Thyroid gland (tissue), 4 donors: ENCODE measurements around the gene ATP2B1. TPM values are rescaled to one million over a fixed set of nuclear protein-coding genes. Genes with fewer than 3 reads are reported as not detected.

Experiments used
- DNase-seq, 2 donors: peaks; one replicate each; pipeline ENCODE4 v3.0.0-alpha.2; 2019
- H3K27ac ChIP-seq, 3 donors: fragments of 200-600 bp; sonication (generic); 1 replicate in 2 of 3; 2 replicates in 1 of 3; pipeline ENCODE4 v1.5.1; 2016 to 2019; ENCODE audit warnings: mild to moderate bottlenecking in 1 of 3, moderate library complexity in 1 of 3
- H3K27me3 ChIP-seq: fragments of 200-600 bp; sonication (generic); one replicate; pipeline ENCODE4 v1.5.1; 2019
- H3K36me3 ChIP-seq, 2 donors: fragments of 200-600 bp; sonication (generic); one replicate each; pipeline ENCODE4 v1.5.1; 2016 to 2019
- H3K4me1 ChIP-seq, 2 donors: fragments of 200-600 bp; sonication (generic); one replicate each; pipeline ENCODE4 v1.5.1; 2017 to 2019
- H3K4me3 ChIP-seq, 3 donors: fragments of 200-600 bp; sonication (generic); replicated peaks in 1 of 3; 1 replicate in 2 of 3; 2 replicates in 1 of 3; pipeline ENCODE4 v1.5.1; 2016; ENCODE audit warnings: mild to moderate bottlenecking in 1 of 3
- H3K9me3 ChIP-seq: fragments of 200-600 bp; sonication (generic); one replicate; pipeline ENCODE4 v1.5.1; 2017
- POLR2A ChIP-seq, 2 donors: fragments of 450-650 bp; IDR thresholded peaks; one replicate each; pipeline ENCODE4 v1.6.1; 2017; ENCODE audit warnings: antibody characterized with exemption in 2 of 2, mild to moderate bottlenecking in 2 of 2, moderate library complexity in 1 of 2
- WGBS, 2 donors: methylation state at CpG; one replicate each; pipeline ENCODE4 v1.1.5; 2017; 5-methylcytosine and 5-hydroxymethylcytosine counted together
- intact Hi-C: fragments of 100-400 bp; cut with DNase I; formaldehyde crosslinking; loops from one replicate; pipeline ENCODE4 v1.15.1; 2023
- total RNA-seq, 4 donors: library from RNA; depleted of rRNA; stranded (reverse); fragments of >200 nt; gene quantifications; one replicate each; pipeline ENCODE4 v1.2.3, GENCODE V29; 2016
- TF ChIP-seq, protein P1 (sequence below), 6 experiments: fragments of 200-600 bp in 3 of 6; fragments of 450-650 bp in 3 of 6; sonication (generic) in 3 of 6; IDR thresholded peaks; one replicate each; pipeline ENCODE4 v1.5.1; 2016 to 2019; ENCODE audit warnings: antibody characterized with exemption in 6 of 6, mild to moderate bottlenecking in 2 of 6, inconsistent platforms in 1 of 6, moderate library complexity in 1 of 6

ATP2B1 gene
- total RNA-seq, 4 donors from 2014 or later, result 34.5 to 66.0 (median 44.4) TPM

GRCh38 chr12:89618113-89618862, 90.3 kb downstream of the ATP2B1 start:
- intact Hi-C loops, result no loop called here

GRCh38 chr12:89610366-89610765, 98.3 kb downstream of the ATP2B1 start:
- H3K9me3 ChIP-seq, result no peaks in the 10 kb centered on the region
- no peaks in the 10 kb centered on the region for H3K27me3 ChIP-seq
- no peak for DNase-seq
- 92 to 93% methylated on average over 3 of the region's 3 CpGs for WGBS, 2 donors
- H3K4me3 ChIP-seq, result no peak overlapping the region
- no peak for TF ChIP-seq POLR2A (IDR thresholded peaks at IDR 0.05)
- TF ChIP-seq, protein P1, sequence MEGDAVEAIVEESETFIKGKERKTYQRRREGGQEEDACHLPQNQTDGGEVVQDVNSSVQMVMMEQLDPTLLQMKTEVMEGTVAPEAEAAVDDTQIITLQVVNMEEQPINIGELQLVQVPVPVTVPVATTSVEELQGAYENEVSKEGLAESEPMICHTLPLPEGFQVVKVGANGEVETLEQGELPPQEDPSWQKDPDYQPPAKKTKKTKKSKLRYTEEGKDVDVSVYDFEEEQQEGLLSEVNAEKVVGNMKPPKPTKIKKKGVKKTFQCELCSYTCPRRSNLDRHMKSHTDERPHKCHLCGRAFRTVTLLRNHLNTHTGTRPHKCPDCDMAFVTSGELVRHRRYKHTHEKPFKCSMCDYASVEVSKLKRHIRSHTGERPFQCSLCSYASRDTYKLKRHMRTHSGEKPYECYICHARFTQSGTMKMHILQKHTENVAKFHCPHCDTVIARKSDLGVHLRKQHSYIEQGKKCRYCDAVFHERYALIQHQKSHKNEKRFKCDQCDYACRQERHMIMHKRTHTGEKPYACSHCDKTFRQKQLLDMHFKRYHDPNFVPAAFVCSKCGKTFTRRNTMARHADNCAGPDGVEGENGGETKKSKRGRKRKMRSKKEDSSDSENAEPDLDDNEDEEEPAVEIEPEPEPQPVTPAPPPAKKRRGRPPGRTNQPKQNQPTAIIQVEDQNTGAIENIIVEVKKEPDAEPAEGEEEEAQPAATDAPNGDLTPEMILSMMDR (IDR thresholded peaks at IDR 0.05), result no peak
- no peak overlapping the region for H3K27ac ChIP-seq
- H3K4me1 ChIP-seq, result no peaks in the 10 kb centered on the region
- intact Hi-C loops, result no loop called here
- peaks cover 0 to 4% of the 10 kb centered on the region in 2 donors for H3K36me3 ChIP-seq

More at GRCh38 chr12:89618113-89618862, 90.3 kb downstream of the ATP2B1 start:
- DNase-seq, result no peak
- Histone ChIP-seq H3K9me3 (no peaks in the 10 kb centered on the region), H3K4me1 (no peaks in the 10 kb centered on the region), H3K27ac (no peak overlapping the region), H3K27me3 (no peaks in the 10 kb centered on the region), H3K36me3 (no peaks in the 10 kb centered on the region), H3K4me3 (no peak overlapping the region)
- TF ChIP-seq, protein P1 (IDR thresholded peaks at IDR 0.05), result no peak
- no peak for TF ChIP-seq POLR2A (IDR thresholded peaks at IDR 0.05)
- WGBS, 2 donors, result 43 to 45% methylated on average over 2 of the region's 2 CpGs

- DNase-seq, result no peak
- H3K4me3 ChIP-seq, result no peak overlapping the region
- no peaks in the 10 kb centered on the region for H3K4me1 ChIP-seq
- H3K36me3 ChIP-seq, result peaks cover 0 to 6% of the 10 kb centered on the region in 2 donors
- 96 to 98% methylated on average over 5 of the region's 5 CpGs for WGBS, 2 donors
- H3K27me3 ChIP-seq, result no peaks in the 10 kb centered on the region
- no peak for TF ChIP-seq POLR2A (IDR thresholded peaks at IDR 0.05)
- TF ChIP-seq, protein P1 (IDR thresholded peaks at IDR 0.05), result no peak
- H3K9me3 ChIP-seq, result no peaks in the 10 kb centered on the region
- intact Hi-C loops, result no loop called here
- H3K27ac ChIP-seq, result no peak overlapping the region
Observed at GRCh38 chr12:89603678-89604077, 105.0 kb downstream of the ATP2B1 start.

GRCh38 chr12:89597770-89598169, 110.9 kb downstream of the ATP2B1 start:
- no peak for DNase-seq
- H3K4me3 ChIP-seq, result no peak overlapping the region
- TF ChIP-seq, protein P1 (IDR thresholded peaks at IDR 0.05), result no peak
- no peak for TF ChIP-seq POLR2A (IDR thresholded peaks at IDR 0.05)
- no peaks in the 10 kb centered on the region for H3K9me3 ChIP-seq
- H3K36me3 ChIP-seq, result peaks cover 0 to 6% of the 10 kb centered on the region in 2 donors
- no peaks in the 10 kb centered on the region for H3K4me1 ChIP-seq
- no peaks in the 10 kb centered on the region for H3K27me3 ChIP-seq
- H3K27ac ChIP-seq, result no peak overlapping the region
- intact Hi-C loops, result no loop called here
- WGBS, 2 donors, result 94 to 95% methylated on average over 1 of the region's 1 CpG

- Histone ChIP-seq H3K27ac (no peak overlapping the region), H3K4me1 (no peaks in the 10 kb centered on the region), H3K36me3 (peaks cover 0 to 6% of the 10 kb centered on the region in 2 donors), H3K4me3 (no peak overlapping the region), H3K27me3 (no peaks in the 10 kb centered on the region), H3K9me3 (no peaks in the 10 kb centered on the region)
- TF ChIP-seq, protein P1 (IDR thresholded peaks at IDR 0.05), result no peak
- TF ChIP-seq POLR2A (IDR thresholded peaks at IDR 0.05), result no peak
- WGBS, 2 donors, result 73 to 86% methylated on average over 4 of the region's 4 CpGs
- intact Hi-C loops, result no loop called here
- DNase-seq, result no peak
Observed at GRCh38 chr12:89597210-89597609, 111.4 kb downstream of the ATP2B1 start.
